Measurements from ENCODE around the gene PPP1R14C. TPM values are rescaled to one million over a fixed set of nuclear protein-coding genes. Genes with fewer than 3 reads are reported as not detected.

PPP1R14C gene
- total and polyA plus RNA-seq, 7 donors, result 5.9 to 62.8 (median 22.5) TPM

- Histone ChIP-seq H3K36me3 (ENCODE audit: insufficient read depth in 1 of 2, low read depth in 1 of 2) (no peaks in the 10 kb centered on the region), H3K27me3 (ENCODE audit: insufficient read depth in 3 of 3, low read length in 2 of 3) (no peaks in the 10 kb centered on the region), H3K4me3 (no peak overlapping the region), H3K4me1 (no peaks in the 10 kb centered on the region), H3K9me3 (no peaks in the 10 kb centered on the region), H3K27ac (no peak overlapping the region)
- ATAC-seq (no peak), DNase-seq (no peak)
- intact Hi-C loops (cut with DNase I), result no loop called here
- TF ChIP-seq, protein P1, sequence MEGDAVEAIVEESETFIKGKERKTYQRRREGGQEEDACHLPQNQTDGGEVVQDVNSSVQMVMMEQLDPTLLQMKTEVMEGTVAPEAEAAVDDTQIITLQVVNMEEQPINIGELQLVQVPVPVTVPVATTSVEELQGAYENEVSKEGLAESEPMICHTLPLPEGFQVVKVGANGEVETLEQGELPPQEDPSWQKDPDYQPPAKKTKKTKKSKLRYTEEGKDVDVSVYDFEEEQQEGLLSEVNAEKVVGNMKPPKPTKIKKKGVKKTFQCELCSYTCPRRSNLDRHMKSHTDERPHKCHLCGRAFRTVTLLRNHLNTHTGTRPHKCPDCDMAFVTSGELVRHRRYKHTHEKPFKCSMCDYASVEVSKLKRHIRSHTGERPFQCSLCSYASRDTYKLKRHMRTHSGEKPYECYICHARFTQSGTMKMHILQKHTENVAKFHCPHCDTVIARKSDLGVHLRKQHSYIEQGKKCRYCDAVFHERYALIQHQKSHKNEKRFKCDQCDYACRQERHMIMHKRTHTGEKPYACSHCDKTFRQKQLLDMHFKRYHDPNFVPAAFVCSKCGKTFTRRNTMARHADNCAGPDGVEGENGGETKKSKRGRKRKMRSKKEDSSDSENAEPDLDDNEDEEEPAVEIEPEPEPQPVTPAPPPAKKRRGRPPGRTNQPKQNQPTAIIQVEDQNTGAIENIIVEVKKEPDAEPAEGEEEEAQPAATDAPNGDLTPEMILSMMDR (IDR thresholded peaks at IDR 0.05), result no peak
Measured at GRCh38 chr6:150281767-150282166, 138.9 kb downstream of the PPP1R14C start.

DNA sequence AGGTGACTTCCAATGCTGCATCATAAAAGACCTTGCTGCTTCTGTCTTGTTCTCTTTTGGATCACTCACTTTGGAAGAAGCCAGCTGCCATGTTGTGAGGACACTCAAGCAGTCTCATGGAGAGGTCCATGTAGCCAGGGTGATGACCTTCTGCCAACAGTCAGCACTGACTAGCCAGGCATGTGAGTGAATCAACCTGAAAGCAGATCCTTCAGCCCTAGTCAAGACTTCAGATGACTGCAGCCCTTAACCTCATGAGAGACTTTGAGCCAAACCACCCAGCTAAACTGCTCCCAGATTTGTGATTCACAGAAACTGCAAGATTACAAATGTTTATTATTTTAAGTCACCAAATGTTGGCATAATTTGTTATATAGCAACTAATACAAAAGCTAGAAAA is 140.0 kb downstream of the PPP1R14C start:
- ATAC-seq (peak in 1 of 4 donors; percentile 26), DNase-seq (no peak)
- Histone ChIP-seq H3K27me3 (ENCODE audit: insufficient read depth in 3 of 3, low read length in 2 of 3) (no peaks in the 10 kb centered on the region), H3K4me1 (no peaks in the 10 kb centered on the region), H3K36me3 (ENCODE audit: insufficient read depth in 1 of 2, low read depth in 1 of 2) (no peaks in the 10 kb centered on the region), H3K27ac (no peak overlapping the region), H3K4me3 (no peak overlapping the region), H3K9me3 (no peaks in the 10 kb centered on the region)
- TF ChIP-seq, protein P1 (IDR thresholded peaks at IDR 0.05), result no peak
- intact Hi-C loops (cut with DNase I), result no loop called here

- TF ChIP-seq, protein P1 (IDR thresholded peaks at IDR 0.05), result no peak
- no peaks in the 10 kb centered on the region for H3K27me3 ChIP-seq (ENCODE audit: insufficient read depth in 3 of 3, low read length in 2 of 3)
- ATAC-seq (no peak), DNase-seq (no peak)
- no peak overlapping the region for H3K4me3 ChIP-seq
- WGBS, 3 donors, result 81 to 93% (median 87%) methylated on average over 2 of the region's 2 CpGs
- H3K27ac ChIP-seq, result no peak overlapping the region
- H3K9me3 ChIP-seq, result no peaks in the 10 kb centered on the region
- H3K4me1 ChIP-seq, result no peaks in the 10 kb centered on the region
- intact Hi-C loops (cut with DNase I), result no loop called here
- no peaks in the 10 kb centered on the region for H3K36me3 ChIP-seq (ENCODE audit: insufficient read depth in 1 of 2, low read depth in 1 of 2)
Measured at GRCh38 chr6:150286460-150286859, 143.6 kb downstream of the PPP1R14C start.

DNA sequence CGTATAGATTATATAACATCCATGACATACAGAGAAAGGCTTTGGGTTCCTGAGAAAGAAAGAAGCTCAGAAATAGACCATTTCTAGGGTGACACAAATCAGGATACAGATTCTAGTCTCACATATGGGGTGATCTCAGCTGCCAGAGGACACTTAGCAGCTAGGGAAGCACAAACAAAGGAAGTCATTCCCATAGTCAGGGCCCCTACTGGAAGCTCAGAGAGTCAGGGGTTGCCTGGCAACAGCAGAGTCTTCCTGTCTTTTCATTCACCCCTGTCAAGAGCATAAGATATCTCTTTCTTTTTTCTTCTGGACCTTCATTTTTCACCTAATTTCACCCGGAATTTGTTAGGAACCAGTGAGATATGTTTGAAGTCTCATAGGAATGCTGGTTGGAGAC is 144.1 kb downstream of the PPP1R14C start:
- TF ChIP-seq, protein P1 (IDR thresholded peaks at IDR 0.05), result no peak
- H3K9me3 ChIP-seq, result no peaks in the 10 kb centered on the region
- H3K27me3 ChIP-seq (ENCODE audit: insufficient read depth in 3 of 3, low read length in 2 of 3), result no peaks in the 10 kb centered on the region
- H3K27ac ChIP-seq, result no peak overlapping the region
- no peak overlapping the region for H3K4me3 ChIP-seq
- no peak for DNase-seq
- H3K36me3 ChIP-seq (ENCODE audit: insufficient read depth in 1 of 2, low read depth in 1 of 2), result no peaks in the 10 kb centered on the region
- no peaks in the 10 kb centered on the region for H3K4me1 ChIP-seq
- ATAC-seq, result peak in 1 of 4 donors; percentile 41
- WGBS, 3 donors, result 63 to 79% (median 75%) methylated on average over 2 of the region's 2 CpGs
- intact Hi-C loops (cut with DNase I), result no loop called here

- Histone ChIP-seq H3K4me3 (no peak overlapping the region), H3K36me3 (ENCODE audit: insufficient read depth in 1 of 2, low read depth in 1 of 2) (no peaks in the 10 kb centered on the region), H3K27me3 (ENCODE audit: insufficient read depth in 3 of 3, low read length in 2 of 3) (no peaks in the 10 kb centered on the region), H3K27ac (no peak overlapping the region), H3K9me3 (no peaks in the 10 kb centered on the region), H3K4me1 (peaks cover 5% of the 10 kb centered on the region)
- ATAC-seq, result no peak
- intact Hi-C loops (cut with DNase I), result no loop called here
- no peak for DNase-seq
- TF ChIP-seq, protein P1 (IDR thresholded peaks at IDR 0.05), result no peak
- 78 to 89% (median 83%) methylated on average over 4 of the region's 4 CpGs for WGBS, 3 donors
Measured at GRCh38 chr6:150288456-150288855, 145.6 kb downstream of the PPP1R14C start.

Data from psoas muscle (tissue), 8 donors.